ENCODE data around the gene WASF1. TPM values are rescaled to one million over a fixed set of nuclear protein-coding genes. Genes with fewer than 3 reads are reported as not detected.

The WASF1 gene
- total RNA-seq, 1 experiment from 2014 or later: 22.3 TPM

- Mint-ChIP-seq H3K4me1 (peaks cover 13% of the 10 kb centered on the region), H3K9me3 (peaks cover 10% of the 10 kb centered on the region), H3K36me3 (peaks cover 9% of the 10 kb centered on the region), H3K27me3 (ENCODE audit: low read depth) (no peaks in the 10 kb centered on the region), H3K4me3 (no peak overlapping the region), H3K27ac (no peak overlapping the region)
- TF ChIP-seq FOXJ3 (CRISPR knock-in tag; IDR thresholded peaks at IDR 0.05; ENCODE audit: borderline replicate concordance) (no peak), ERG (CRISPR knock-in tag; IDR thresholded peaks at IDR 0.05) (no peak), ZMAT4 (CRISPR knock-in tag; IDR thresholded peaks at IDR 0.05) (no peak), IRF2 (CRISPR knock-in tag; IDR thresholded peaks at IDR 0.05; ENCODE audit: borderline replicate concordance, low read depth) (no peak), ZNF416 (CRISPR knock-in tag; IDR thresholded peaks at IDR 0.05) (no peak), E2F5 (CRISPR knock-in tag; IDR thresholded peaks at IDR 0.05) (no peak), ZNF317 (CRISPR knock-in tag; IDR thresholded peaks at IDR 0.05; ENCODE audit: borderline replicate concordance, low read depth) (no peak), TEAD1 (CRISPR knock-in tag; IDR thresholded peaks at IDR 0.05) (no peak), OVOL2 (CRISPR knock-in tag; IDR thresholded peaks at IDR 0.05; ENCODE audit: borderline replicate concordance) (no peak), CBFB (CRISPR knock-in tag; IDR thresholded peaks at IDR 0.05; ENCODE audit: low read depth) (no peak), ZNF512 (CRISPR knock-in tag; IDR thresholded peaks at IDR 0.05; ENCODE audit: borderline replicate concordance) (no peak), SMAD4 (CRISPR knock-in tag; IDR thresholded peaks at IDR 0.05) (no peak), TP53 (CRISPR knock-in tag; IDR thresholded peaks at IDR 0.05) (no peak)
- TF ChIP-seq, protein P1, sequence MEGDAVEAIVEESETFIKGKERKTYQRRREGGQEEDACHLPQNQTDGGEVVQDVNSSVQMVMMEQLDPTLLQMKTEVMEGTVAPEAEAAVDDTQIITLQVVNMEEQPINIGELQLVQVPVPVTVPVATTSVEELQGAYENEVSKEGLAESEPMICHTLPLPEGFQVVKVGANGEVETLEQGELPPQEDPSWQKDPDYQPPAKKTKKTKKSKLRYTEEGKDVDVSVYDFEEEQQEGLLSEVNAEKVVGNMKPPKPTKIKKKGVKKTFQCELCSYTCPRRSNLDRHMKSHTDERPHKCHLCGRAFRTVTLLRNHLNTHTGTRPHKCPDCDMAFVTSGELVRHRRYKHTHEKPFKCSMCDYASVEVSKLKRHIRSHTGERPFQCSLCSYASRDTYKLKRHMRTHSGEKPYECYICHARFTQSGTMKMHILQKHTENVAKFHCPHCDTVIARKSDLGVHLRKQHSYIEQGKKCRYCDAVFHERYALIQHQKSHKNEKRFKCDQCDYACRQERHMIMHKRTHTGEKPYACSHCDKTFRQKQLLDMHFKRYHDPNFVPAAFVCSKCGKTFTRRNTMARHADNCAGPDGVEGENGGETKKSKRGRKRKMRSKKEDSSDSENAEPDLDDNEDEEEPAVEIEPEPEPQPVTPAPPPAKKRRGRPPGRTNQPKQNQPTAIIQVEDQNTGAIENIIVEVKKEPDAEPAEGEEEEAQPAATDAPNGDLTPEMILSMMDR (IDR thresholded peaks at IDR 0.05): no peak
- ChIA-PET POLR2A (no interaction called here), CTCF (no interaction called here)
- DNase-seq (ENCODE audit: low spot score) (no peak), ATAC-seq (no peak)
These were observed 21.0 kb downstream of the WASF1 start for GRCh38 chr6:110158479-110158878.

DNA sequence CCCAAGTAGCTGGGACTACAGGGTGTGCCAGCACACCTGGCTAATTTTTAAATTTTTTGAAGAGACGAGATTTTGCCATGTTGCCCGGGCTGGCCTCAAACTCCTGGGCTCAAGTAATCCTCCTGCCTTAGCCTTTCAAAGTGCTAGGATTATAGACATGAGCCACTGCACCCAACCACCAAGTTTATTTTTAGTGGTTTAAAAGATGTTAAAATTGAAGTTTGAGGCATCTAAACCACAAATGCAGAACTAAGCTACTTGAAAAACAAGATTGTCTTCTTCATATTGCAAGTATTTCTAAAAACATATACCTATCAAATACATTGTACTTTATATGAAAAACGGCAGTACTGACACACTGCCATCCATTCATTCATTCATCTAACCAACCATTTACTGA, 31.6 kb downstream of the WASF1 start:
- no peak overlapping the region for H3K4me3 Mint-ChIP-seq
- H3K27ac Mint-ChIP-seq: no peak overlapping the region
- no peaks in the 10 kb centered on the region for H3K27me3 Mint-ChIP-seq (ENCODE audit: low read depth)
- no peaks in the 10 kb centered on the region for H3K4me1 Mint-ChIP-seq
- DNase-seq (ENCODE audit: low spot score) (no peak), ATAC-seq (no peak)
- TF ChIP-seq NR3C1 (CRISPR knock-in tag; conservative IDR thresholded peaks at IDR 0.05; ENCODE audit: low read depth) (no peak), ATF2 (CRISPR knock-in tag; IDR thresholded peaks at IDR 0.05; ENCODE audit: borderline replicate concordance, low read depth) (no peak), ZSCAN18 (CRISPR knock-in tag; IDR thresholded peaks at IDR 0.05) (no peak), ATF1 (CRISPR knock-in tag; IDR thresholded peaks at IDR 0.05) (no peak), JUN (CRISPR knock-in tag; IDR thresholded peaks at IDR 0.05) (no peak)
- TF ChIP-seq, protein P2, sequence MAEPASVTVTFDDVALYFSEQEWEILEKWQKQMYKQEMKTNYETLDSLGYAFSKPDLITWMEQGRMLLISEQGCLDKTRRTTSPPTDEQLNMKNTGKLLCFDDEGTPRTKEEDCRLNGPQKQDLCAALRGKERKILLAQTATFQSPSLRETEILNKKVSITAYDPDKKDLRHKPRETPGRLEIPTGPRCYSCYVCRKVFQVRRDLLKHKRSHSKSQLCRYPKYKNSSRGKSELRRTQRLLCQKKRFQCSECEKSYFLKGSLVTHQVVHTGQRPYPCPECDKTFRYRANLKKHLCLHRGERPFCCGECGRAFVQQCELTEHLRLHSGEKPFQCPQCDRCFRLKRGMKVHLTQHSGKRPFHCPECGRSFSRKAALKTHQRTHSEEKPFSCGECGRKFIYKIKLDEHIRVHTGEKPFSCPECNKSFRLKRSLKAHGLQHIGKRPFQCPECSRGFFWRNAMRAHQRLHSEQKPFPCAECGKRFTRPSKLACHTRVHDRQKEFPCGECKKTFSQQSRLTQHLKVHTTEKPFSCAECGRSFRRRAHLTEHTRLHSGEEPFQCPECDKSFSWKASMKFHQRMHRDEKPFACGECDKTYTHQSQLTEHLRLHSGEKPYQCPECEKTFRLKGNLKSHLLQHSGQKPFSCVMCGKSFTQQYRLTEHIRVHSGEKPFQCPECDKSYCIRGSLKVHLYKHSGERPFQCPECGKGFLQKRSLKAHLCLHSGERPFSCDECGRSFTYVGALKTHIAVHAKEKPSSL (CRISPR knock-in tag; conservative IDR thresholded peaks at IDR 0.05): no peak
- H3K9me3 Mint-ChIP-seq: peaks cover 7% of the 10 kb centered on the region
- POLR2A ChIA-PET: no interaction called here
- CTCF ChIA-PET: no interaction called here
- peaks cover 7% of the 10 kb centered on the region for H3K36me3 Mint-ChIP-seq

Data from WTC11 (cell line).